HepG2 (cell line): ENCODE data around the gene UCKL1. TPM values are rescaled to one million over a fixed set of nuclear protein-coding genes. Genes with fewer than 3 reads are reported as not detected.

Experiments used
- ATAC-seq: fragments of 200-7000 bp; cut with Tn5 transposase; 3 replicates; pipeline ENCODE4 v1.9.1; 2020; ENCODE audit warnings: mild to moderate bottlenecking, moderate library complexity
- BruUV-seq: library from RNA; stranded (reverse); fragments of 400-500 nt; replicated peaks from 2 replicates; lab custom pipeline; 2021; lab: Mats Ljungman, UMichigan
- CTCF ChIA-PET: fragments of 300-600 bp; formaldehyde crosslinking; extraction: SDS; loops from one replicate; lab custom pipeline; 2021; ENCODE audit warnings: low total read pairs, inconsistent platforms, low intra/inter-chr PET ratio; lab: Yijun Ruan, JAX
- POLR2A ChIA-PET: fragments of 350-600 bp; sonication (Branson Sonifier 250); formaldehyde crosslinking; loops from one replicate; lab custom pipeline; 2020; ENCODE audit warnings: antibody characterized with exemption, inconsistent platforms; lab: Yijun Ruan, JAX
- DNase-seq: peaks from one replicate; pipeline ENCODE4 v3.0.0-alpha.2; 2015; ENCODE audit warnings: low spot score
- FAIRE-seq: peaks from 3 replicates; lab custom pipeline; 2011; peaks lifted over from hg19 to GRCh38; lab: Jason Lieb, UNC
- H2AFZ ChIP-seq: one replicate; pipeline ENCODE4 v1.6.1; 2011; ENCODE audit warnings: low read length, inconsistent platforms
- H3K27ac ChIP-seq: fragments of 300-600 bp; 3 replicates; pipeline ENCODE4 v1.8.0; 2011; ENCODE audit warnings: mixed run types, mild to moderate bottlenecking, mixed read lengths, low read length, inconsistent platforms; ENCODE audit not compliant: insufficient read depth; ENCODE audit errors: extremely low read length
- H3K27me3 ChIP-seq, 2 experiments: fragments of 200-600 bp in 1 of 2; 2 replicates in 1 of 2; 3 replicates in 1 of 2; pipeline versions ENCODE4 v1.6.0 to v1.8.0; 2011; ENCODE audit warnings: low read length in 2 of 2, mild to moderate bottlenecking in 2 of 2, moderate library complexity in 2 of 2, inconsistent platforms in 1 of 2; ENCODE audit not compliant: insufficient read depth in 2 of 2, control insufficient read depth in 1 of 2
- H3K36me3 ChIP-seq, 2 experiments: fragments of 200-600 bp in 1 of 2; replicated peaks in 1 of 2; 2 replicates in 1 of 2; 3 replicates in 1 of 2; pipeline versions ENCODE4 v1.5.1 to v1.8.0; 2011; ENCODE audit warnings: low read length in 2 of 2, inconsistent platforms in 1 of 2; ENCODE audit not compliant: insufficient read depth in 2 of 2, control insufficient read depth in 1 of 2
- H3K4me1 ChIP-seq: 2 replicates; pipeline ENCODE4 v1.5.1; 2012; ENCODE audit warnings: low read length, inconsistent platforms; ENCODE audit not compliant: insufficient read depth
- H3K4me2 ChIP-seq: 2 replicates; pipeline ENCODE4 v1.6.0; 2011; ENCODE audit warnings: low read depth, low read length, inconsistent platforms
- H3K4me3 ChIP-seq, 3 experiments: fragments of 200-600 bp in 1 of 3; sonication (generic), shearing (Covaris generic) in 1 of 3; replicated peaks in 1 of 3; 2 replicates each; pipeline ENCODE4 v1.5.1; 2011 to 2016; ENCODE audit warnings: low read length in 3 of 3, inconsistent platforms in 2 of 3, low read depth in 2 of 3, mild to moderate bottlenecking in 2 of 3, control low read depth in 1 of 3, mixed read lengths in 1 of 3; ENCODE audit not compliant: insufficient read depth in 1 of 3
- H3K79me2 ChIP-seq: one replicate; pipeline ENCODE4 v1.6.1; 2011; ENCODE audit warnings: low read length, inconsistent platforms; ENCODE audit not compliant: insufficient read depth
- H3K9ac ChIP-seq: 2 replicates; pipeline ENCODE4 v1.6.0; 2011; ENCODE audit warnings: mild to moderate bottlenecking, low read depth, low read length, inconsistent platforms; ENCODE audit not compliant: insufficient read depth
- H3K9me3 ChIP-seq: 2 replicates; pipeline ENCODE4 v1.5.1; 2012; ENCODE audit warnings: mild to moderate bottlenecking, low read length
- H4K20me1 ChIP-seq: 2 replicates; pipeline ENCODE4 v1.6.0; 2011; ENCODE audit warnings: inconsistent platforms, mild to moderate bottlenecking, low read length, moderate library complexity; ENCODE audit not compliant: insufficient read depth
- AGO2 ChIP-seq: fragments of 200-400 bp; formaldehyde crosslinking; optimal IDR thresholded peaks from 2 replicates; pipeline ENCODE3; 2017; ENCODE audit warnings: mild to moderate bottlenecking, low read depth, low read length, moderate library complexity
- CREM ChIP-seq, 2 experiments: sonication (generic) in 1 of 2; formaldehyde crosslinking in 1 of 2; IDR thresholded peaks; 2 replicates each; pipeline versions ENCODE4 v1.4.0 to v1.6.1; 2016 to 2020; ENCODE audit warnings: antibody characterized with exemption in 1 of 2, mild to moderate bottlenecking in 1 of 2, missing genetic modification reagents in 1 of 2
- POLR2A ChIP-seq, 2 experiments: IDR thresholded peaks; 2 replicates each; pipeline ENCODE4 v1.6.1; 2011; ENCODE audit warnings: low read depth in 2 of 2, low read length in 2 of 2, mild to moderate bottlenecking in 1 of 2, moderate library complexity in 1 of 2; ENCODE audit not compliant: insufficient read depth in 1 of 2
- POLR2G ChIP-seq: fragments of 200-400 bp; formaldehyde crosslinking; IDR thresholded peaks from 2 replicates; pipeline ENCODE4 v1.6.1; 2018; ENCODE audit warnings: mild to moderate bottlenecking, low read depth, low read length, moderate library complexity
- RBFOX2 ChIP-seq: fragments of 200-400 bp; formaldehyde crosslinking; IDR thresholded peaks from 2 replicates; pipeline ENCODE4 v1.6.1; 2017; ENCODE audit warnings: low read depth, mild to moderate bottlenecking, low read length
- RBM22 ChIP-seq: fragments of 200-400 bp; formaldehyde crosslinking; optimal IDR thresholded peaks from 2 replicates; pipeline ENCODE3; 2017; ENCODE audit warnings: mild to moderate bottlenecking, low read length, moderate library complexity
- ZNF446 ChIP-seq: sonication (generic); formaldehyde crosslinking; IDR thresholded peaks from 2 replicates; pipeline ENCODE4 v1.5.0; 2020; ENCODE audit warnings: mild to moderate bottlenecking, missing genetic modification reagents
- WGBS: methylation state at CpG from one replicate; pipeline ENCODE4 v1.1.6; 2017; ENCODE audit warnings: low lambda C conversion rate; 5-methylcytosine and 5-hydroxymethylcytosine counted together
- in situ Hi-C: cut with HindIII; loops from 2 replicates; pipeline ENCODE4 v1.10.0; 2017; ENCODE audit warnings: low pct_unique_long_range_greater_than_20kb; ENCODE audit not compliant: extremely low pct_ligation_motif_present
- intact Hi-C: fragments of 100-400 bp; cut with micrococcal nuclease; formaldehyde crosslinking; loops from one replicate; pipeline ENCODE4 v1.10.0; 2022; ENCODE audit not compliant: unreplicated experiment
- polyA plus RNA-seq, 8 experiments: library from polyadenylated mRNA; depleted of rRNA in 3 of 8; stranded (reverse) in 7 of 8; unstranded in 1 of 8; fragments of >200 nt; fragmentation: Illumina TruSeq in 4 of 8; extraction: Trizol in 4 of 8; gene quantifications; 2 replicates each; pipeline versions ENCODE4 v1.2.1 to v1.2.3, GENCODE V29; 2011 to 2016; ENCODE audit warnings: low read depth in 4 of 8, missing spikeins in 1 of 8, mixed read lengths in 1 of 8; ENCODE audit not compliant: insufficient read depth in 1 of 8
- total RNA-seq, 5 experiments: library from RNA; depleted of rRNA; stranded (reverse); fragments of >200 nt; fragmentation: Illumina TruSeq; extraction: Trizol; gene quantifications; 2 replicates each; pipeline ENCODE4 v1.2.3, GENCODE V29; 2016; ENCODE audit warnings: low read depth in 1 of 5
- TF ChIP-seq, protein P1 (sequence below): sonication (generic); formaldehyde crosslinking; IDR thresholded peaks from 2 replicates; pipeline ENCODE4 v1.4.0; 2020; ENCODE audit warnings: missing genetic modification reagents

The UCKL1 gene
- total and polyA plus RNA-seq, 2 of the 13 experiments (the other 11 are each of a cell fraction or from before 2014, with no cell fraction given), result 50.2 to 126 TPM

DNA sequence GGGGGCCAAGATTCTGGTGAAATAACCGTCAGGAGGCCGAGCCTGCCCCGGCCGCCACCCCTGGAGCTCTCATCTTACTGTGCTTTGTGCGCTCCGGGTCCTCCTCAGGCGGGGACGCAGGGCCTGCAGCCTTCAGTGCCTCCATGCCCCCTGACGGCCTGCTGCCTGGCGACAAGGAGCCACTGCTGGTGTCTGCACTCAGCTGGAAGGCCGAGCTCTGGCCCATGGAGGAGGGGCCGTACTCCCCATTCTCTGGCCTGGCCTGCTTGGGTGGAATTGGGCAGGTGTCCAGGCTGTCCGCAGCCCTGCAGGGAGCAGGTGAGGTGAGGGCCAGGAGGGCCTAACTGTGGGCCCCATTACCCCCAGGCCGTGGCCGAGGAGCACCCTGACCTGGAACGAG lies 8.2 kb upstream of the UCKL1 start:
- TF ChIP-seq AGO2, result peak; percentile 82
- TF ChIP-seq, protein P1, sequence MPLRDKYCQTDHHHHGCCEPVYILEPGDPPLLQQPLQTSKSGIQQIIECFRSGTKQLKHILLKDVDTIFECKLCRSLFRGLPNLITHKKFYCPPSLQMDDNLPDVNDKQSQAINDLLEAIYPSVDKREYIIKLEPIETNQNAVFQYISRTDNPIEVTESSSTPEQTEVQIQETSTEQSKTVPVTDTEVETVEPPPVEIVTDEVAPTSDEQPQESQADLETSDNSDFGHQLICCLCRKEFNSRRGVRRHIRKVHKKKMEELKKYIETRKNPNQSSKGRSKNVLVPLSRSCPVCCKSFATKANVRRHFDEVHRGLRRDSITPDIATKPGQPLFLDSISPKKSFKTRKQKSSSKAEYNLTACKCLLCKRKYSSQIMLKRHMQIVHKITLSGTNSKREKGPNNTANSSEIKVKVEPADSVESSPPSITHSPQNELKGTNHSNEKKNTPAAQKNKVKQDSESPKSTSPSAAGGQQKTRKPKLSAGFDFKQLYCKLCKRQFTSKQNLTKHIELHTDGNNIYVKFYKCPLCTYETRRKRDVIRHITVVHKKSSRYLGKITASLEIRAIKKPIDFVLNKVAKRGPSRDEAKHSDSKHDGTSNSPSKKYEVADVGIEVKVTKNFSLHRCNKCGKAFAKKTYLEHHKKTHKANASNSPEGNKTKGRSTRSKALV, result no peak
- 0 out of 2 replicates have a peak, but pooled peaks have one; percentile 27 for TF ChIP-seq ZNF446 (CRISPR knock-in tag)
- TF ChIP-seq POLR2G, result peak; percentile 33; the same call in 1 of the 2 replicates
- peak in 1 of 2 experiments; percentile 20; a peak in 1 of 4 replicates for TF ChIP-seq POLR2A (IDR thresholded peaks at IDR 0.05; ENCODE audit: insufficient read depth in 1 of 2, low read depth in 2 of 2, low read length in 2 of 2)
- peak; percentile 76 for TF ChIP-seq RBFOX2
- TF ChIP-seq CREM (IDR thresholded peaks at IDR 0.05), result no peak
- no peak for TF ChIP-seq CREM (CRISPR knock-in tag; IDR thresholded peaks at IDR 0.05)
- peak; percentile 66 for TF ChIP-seq RBM22
- Histone ChIP-seq H2AFZ (no peak overlapping the region), H3K27me3 (no peaks in the 10 kb centered on the region), H3K79me2 (peaks cover 13% of the 10 kb centered on the region), H3K9me3 (no peaks in the 10 kb centered on the region), H3K36me3 (peaks cover 53 to 62% of the 10 kb centered on the region in 2 experiments), H3K4me1 (peaks cover 13% of the 10 kb centered on the region), H4K20me1 (no peaks in the 10 kb centered on the region), H3K9ac (no peak overlapping the region), H3K4me3 (no peak overlapping the region), H3K27ac (no peak overlapping the region), H3K4me2 (no peak overlapping the region)
- no TSS peak for BruUV-seq
- FAIRE-seq (no peak), ATAC-seq (no peak), DNase-seq (no peak)
- POLR2A ChIA-PET, result no interaction called here
- whole genome bisulfite sequencing, result 97% methylated on average over 16 of the region's 16 CpGs
- intact Hi-C loops, result loop anchor here (10.0 kb wide), 1 partner anchor 1600 kb away; the partner anchor contains the start of gene LAMA5
- in situ Hi-C loops, result no loop called here
- CTCF ChIA-PET, result no interaction called here
